ENCODE data around the gene APOA4. TPM values are rescaled to one million over a fixed set of nuclear protein-coding genes. Genes with fewer than 3 reads are reported as not detected.

APOA4 gene
- polyA plus RNA-seq, 2 of the 4 experiments (the other 2 are of a cell fraction): not detected

- FAIRE-seq (no peak), DNase-seq (ENCODE audit: low read depth in 1 of 2, low spot score in 1 of 2) (no peak), ATAC-seq (no peak)
- ChIA-PET POLR2A (no interaction called here), CTCF (interaction anchor here (0.9 to 2.6 kb wide), 2 partner anchors 9 to 22 kb away, joined by 3 to 11 read pairs; no protein-coding TSS in a partner anchor)
- Histone ChIP-seq H3K4me2 (no peak overlapping the region), H3K4me3 (no peak overlapping the region), H3K27ac (no peak overlapping the region), H3K4me1 (no peaks in the 10 kb centered on the region), H3K9me3 (no peaks in the 10 kb centered on the region)
- 83% methylated on average over 5 of the region's 6 CpGs for WGBS (ENCODE audit: missing lambda C conversion rate)
- TF ChIP-seq EHF (CRISPR knock-in tag; IDR thresholded peaks at IDR 0.05): no peak
- no peak for TF ChIP-seq TFCP2L1 (CRISPR knock-in tag; IDR thresholded peaks at IDR 0.05)
- TF ChIP-seq FOXS1 (CRISPR knock-in tag; IDR thresholded peaks at IDR 0.05): no peak
- TF ChIP-seq HMGXB4 (CRISPR knock-in tag; IDR thresholded peaks at IDR 0.05; ENCODE audit: borderline replicate concordance): no peak
- TF ChIP-seq BCL3 (IDR thresholded peaks at IDR 0.05): no peak
- TF ChIP-seq CEBPB (IDR thresholded peaks at IDR 0.05): no peak
- TF ChIP-seq HOXB13 (CRISPR knock-in tag; IDR thresholded peaks at IDR 0.05; ENCODE audit: low read depth): no peak
- TF ChIP-seq POLR2A (IDR thresholded peaks at IDR 0.05; ENCODE audit: low read length): no peak
- TF ChIP-seq EHMT2 (IDR thresholded peaks at IDR 0.05; ENCODE audit: low read depth): no peak
These were observed 4.4 kb upstream of the APOA4 start for GRCh38 chr11:116827461-116827860.

GRCh38 chr11:116826751-116827431 lies 3.8 kb upstream of the APOA4 start:
- CTCF ChIA-PET: interaction anchor here (1.3 to 2.6 kb wide), 2 partner anchors 9 to 33 kb away, joined by 3 to 11 read pairs; no protein-coding TSS in a partner anchor
- TF ChIP-seq EHMT2 (IDR thresholded peaks at IDR 0.05; ENCODE audit: low read depth) (no peak), POLR2AphosphoS2 (conservative IDR thresholded peaks at IDR 0.05; ENCODE audit: low read length) (no peak)
- Histone ChIP-seq H3K4me1 (no peaks in the 10 kb centered on the region), H3K4me2 (no peak overlapping the region), H3K9me3 (no peaks in the 10 kb centered on the region), H3K27ac (no peak overlapping the region), H3K4me3 (no peak overlapping the region)
- POLR2A ChIA-PET: no interaction called here
- WGBS (ENCODE audit: missing lambda C conversion rate): 57% methylated on average over 9 of the region's 9 CpGs
- FAIRE-seq (no peak), DNase-seq (ENCODE audit: low read depth in 1 of 2, low spot score in 1 of 2) (no peak), ATAC-seq (no peak)

GRCh38 chr11:116825854-116826750 lies 3.0 kb upstream of the APOA4 start:
- DNase-seq (ENCODE audit: low read depth in 1 of 2, low spot score in 1 of 2) (no peak), ATAC-seq (no peak), FAIRE-seq (no peak)
- Histone ChIP-seq H3K4me3 (no peak overlapping the region), H3K27ac (no peak overlapping the region), H3K4me2 (no peak overlapping the region), H3K4me1 (no peaks in the 10 kb centered on the region), H3K9me3 (no peaks in the 10 kb centered on the region)
- TF ChIP-seq SMC3 (IDR thresholded peaks at IDR 0.05): no peak
- TF ChIP-seq RFX5 (IDR thresholded peaks at IDR 0.05): no peak
- TF ChIP-seq JUNB (IDR thresholded peaks at IDR 0.05): no peak
- no peak for TF ChIP-seq RCOR1 (IDR thresholded peaks at IDR 0.05; ENCODE audit: low read depth, low read length)
- no peak for TF ChIP-seq CBX8 (IDR thresholded peaks at IDR 0.05)
- TF ChIP-seq RARB (CRISPR knock-in tag; IDR thresholded peaks at IDR 0.05): no peak
- no peak for TF ChIP-seq HOXB13 (CRISPR knock-in tag; IDR thresholded peaks at IDR 0.05; ENCODE audit: low read depth)
- TF ChIP-seq HDAC2 (IDR thresholded peaks at IDR 0.05): no peak
- no peak for TF ChIP-seq MAFK (IDR thresholded peaks at IDR 0.05; ENCODE audit: partially characterized antibody)
- TF ChIP-seq E2F6 (IDR thresholded peaks at IDR 0.05; ENCODE audit: borderline replicate concordance, low read depth): no peak
- TF ChIP-seq CHD4 (IDR thresholded peaks at IDR 0.05; ENCODE audit: borderline replicate concordance): no peak
- TF ChIP-seq POLR2AphosphoS2 (conservative IDR thresholded peaks at IDR 0.05; ENCODE audit: low read length): no peak
- no peak for TF ChIP-seq CEBPB (IDR thresholded peaks at IDR 0.05)
- no peak for TF ChIP-seq ZFP36 (IDR thresholded peaks at IDR 0.05; ENCODE audit: borderline replicate concordance, partially characterized antibody)
- no peak for TF ChIP-seq MAZ (IDR thresholded peaks at IDR 0.05; ENCODE audit: borderline replicate concordance, low read depth, low read length)
- no peak for TF ChIP-seq CBX2 (IDR thresholded peaks at IDR 0.05; ENCODE audit: borderline replicate concordance, low read depth)
- TF ChIP-seq RNF2 (IDR thresholded peaks at IDR 0.05; ENCODE audit: borderline replicate concordance, low read depth): no peak
- no peak for TF ChIP-seq HOXB5 (CRISPR knock-in tag; IDR thresholded peaks at IDR 0.05)
- TF ChIP-seq EHF (CRISPR knock-in tag; IDR thresholded peaks at IDR 0.05): no peak
- WGBS (ENCODE audit: missing lambda C conversion rate): 65% methylated on average over 13 of the region's 22 CpGs
- POLR2A ChIA-PET: no interaction called here
- CTCF ChIA-PET: interaction anchor here (1.3 to 2.6 kb wide), 2 partner anchors 10 to 32 kb away, joined by 3 to 11 read pairs; no protein-coding TSS in a partner anchor
